Neural cell (in vitro differentiated cells): Measurements from ENCODE around the gene FBXL5. TPM values are rescaled to one million over a fixed set of nuclear protein-coding genes. Genes with fewer than 3 reads are reported as not detected.

Source experiments
- H2AFZ ChIP-seq: fragments of 200-600, 300-800 bp; sonication (generic), shearing (Covaris generic); 2 replicates; pipeline ENCODE4 v1.6.0; 2014; ENCODE audit warnings: low read depth, mild to moderate bottlenecking, antibody characterized with exemption, low read length, moderate library complexity
- H3F3A ChIP-seq: fragments of 200-600 bp; shearing (Covaris generic); 2 replicates; pipeline ENCODE4 v1.6.1; 2016; ENCODE audit warnings: mild to moderate bottlenecking, moderate library complexity, mixed read lengths, antibody characterized with exemption, low read length; ENCODE audit not compliant: insufficient read depth, poor library complexity, severe bottlenecking
- H3K27ac ChIP-seq: fragments of 200-600, 300-800 bp; sonication (generic), shearing (Covaris generic); 2 replicates; pipeline ENCODE4 v1.5.1; 2014; ENCODE audit warnings: mild to moderate bottlenecking, low read length, moderate library complexity
- H3K27me3 ChIP-seq: fragments of 300-800, 200-600 bp; sonication (generic), shearing (Covaris generic); 2 replicates; pipeline ENCODE4 v1.6.0; 2014; ENCODE audit warnings: mild to moderate bottlenecking, low read depth, low read length, moderate library complexity; ENCODE audit not compliant: insufficient read depth
- H3K36me3 ChIP-seq: fragments of 300-800, 200-600 bp; sonication (generic), shearing (Covaris generic); 2 replicates; pipeline ENCODE4 v1.5.1; 2014; ENCODE audit warnings: mild to moderate bottlenecking, antibody characterized with exemption, low read length, moderate library complexity; ENCODE audit not compliant: insufficient read depth
- H3K4me2 ChIP-seq: fragments of 300-800, 200-600 bp; sonication (generic), shearing (Covaris generic); 2 replicates; pipeline ENCODE4 v1.6.0; 2014; ENCODE audit warnings: mild to moderate bottlenecking, low read length
- H3K4me3 ChIP-seq: fragments of 300-800, 200-600 bp; sonication (generic), shearing (Covaris generic); 2 replicates; pipeline ENCODE4 v1.5.1; 2014; ENCODE audit warnings: mild to moderate bottlenecking, low read length, moderate library complexity
- H3K79me2 ChIP-seq: fragments of 200-600 bp; shearing (Covaris generic); replicated peaks from 2 replicates; pipeline ENCODE4 v1.6.0; 2014; ENCODE audit warnings: mild to moderate bottlenecking, low read length, moderate library complexity; ENCODE audit not compliant: insufficient read depth
- H3K9ac ChIP-seq: fragments of 300-800, 200-600 bp; sonication (generic), shearing (Covaris generic); 2 replicates; pipeline ENCODE4 v1.6.1; 2016; ENCODE audit warnings: mild to moderate bottlenecking, low read length, mixed read lengths
- H3K9me2 ChIP-seq: fragments of 200-600 bp; shearing (Covaris generic); 2 replicates; pipeline ENCODE4 v1.6.1; 2016; ENCODE audit warnings: mild to moderate bottlenecking, low read length, mixed read lengths; ENCODE audit not compliant: insufficient read depth
- H3K9me3 ChIP-seq: fragments of 200-600, 300-800 bp; sonication (generic), shearing (Covaris generic); 2 replicates; pipeline ENCODE4 v1.6.1; 2016; ENCODE audit warnings: mild to moderate bottlenecking, mixed run types, low read length, moderate library complexity, mixed read lengths
- H4K20me1 ChIP-seq: fragments of 200-600 bp; shearing (Covaris generic); 2 replicates; pipeline ENCODE4 v1.6.1; 2016; ENCODE audit warnings: mild to moderate bottlenecking, mixed run types; ENCODE audit not compliant: insufficient read depth
- CTCF ChIP-seq: fragments of 450-650 bp; IDR thresholded peaks from 2 replicates; pipeline ENCODE4 v1.5.1; 2014; ENCODE audit warnings: antibody characterized with exemption, mild to moderate bottlenecking, moderate library complexity; ENCODE audit not compliant: poor library complexity, severe bottlenecking
- EP300 ChIP-seq: fragments of 450-650 bp; conservative IDR thresholded peaks from 2 replicates; pipeline ENCODE4 v1.6.1; 2014; ENCODE audit warnings: antibody characterized with exemption, mild to moderate bottlenecking, moderate library complexity; ENCODE audit not compliant: poor library complexity, severe bottlenecking
- EZH2 ChIP-seq: fragments of 200-600, 300-800 bp; shearing (Covaris generic), sonication (generic); IDR thresholded peaks from 2 replicates; pipeline ENCODE4 v1.6.1; 2014; ENCODE audit warnings: antibody characterized with exemption, low read length, borderline replicate concordance, mild to moderate bottlenecking; ENCODE audit not compliant: insufficient read depth, poor library complexity, severe bottlenecking
- MXI1 ChIP-seq: fragments of 450-650 bp; conservative IDR thresholded peaks from 2 replicates; pipeline ENCODE4 v1.6.1; 2014; ENCODE audit warnings: antibody characterized with exemption, mild to moderate bottlenecking; ENCODE audit not compliant: poor library complexity, severe bottlenecking
- POLR2AphosphoS5 ChIP-seq: IDR thresholded peaks from 2 replicates; pipeline ENCODE4 v1.6.1; 2012
- RAD21 ChIP-seq: fragments of 450-650 bp; conservative IDR thresholded peaks from 2 replicates; pipeline ENCODE4 v1.6.1; 2014; ENCODE audit warnings: antibody characterized with exemption, mild to moderate bottlenecking, moderate library complexity
- REST ChIP-seq: IDR thresholded peaks from 2 replicates; pipeline ENCODE4 v1.6.1; 2012; ENCODE audit warnings: borderline replicate concordance
- SMC3 ChIP-seq: fragments of 450-650 bp; conservative IDR thresholded peaks from 2 replicates; pipeline ENCODE4 v1.6.1; 2014; ENCODE audit warnings: antibody characterized with exemption, mild to moderate bottlenecking, moderate library complexity; ENCODE audit not compliant: poor library complexity
- TAF1 ChIP-seq: IDR thresholded peaks from 2 replicates; pipeline ENCODE4 v1.6.1; 2012; ENCODE audit warnings: low read depth
- polyA plus RNA-seq: library from polyadenylated mRNA; depleted of rRNA; stranded (reverse); fragments of >200 nt; gene quantifications from 2 replicates; pipeline ENCODE4 v1.2.3, GENCODE V29; 2014

Gene FBXL5
- polyA plus RNA-seq, 1 donor from 2014 or later: 70.6 TPM

DNA sequence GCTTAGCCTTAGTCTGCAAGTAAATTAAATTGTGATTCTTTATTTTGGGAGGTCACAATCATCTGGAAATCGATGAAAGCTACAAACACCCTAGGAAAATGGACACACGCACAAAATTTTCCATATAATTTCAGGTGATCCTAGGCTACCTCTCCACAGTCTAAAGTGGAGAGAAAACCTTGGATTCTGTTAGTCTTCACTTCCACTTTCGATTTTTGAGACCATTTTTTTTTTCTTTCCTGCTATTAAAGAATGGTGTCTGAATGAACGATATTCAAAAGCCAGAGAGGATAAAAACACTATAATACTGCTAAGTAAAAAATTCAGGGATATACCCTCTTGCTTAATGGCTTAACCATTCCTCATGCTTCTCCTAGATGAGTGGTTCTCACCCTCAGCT, 1.7 kb downstream of the FBXL5 start:
- Histone ChIP-seq H3K9ac (peak overlapping the region; percentile 92), H3K9me2 (no peaks in the 10 kb centered on the region), H4K20me1 (no peaks in the 10 kb centered on the region), H3F3A (peaks cover 15% of the 10 kb centered on the region), H3K27me3 (no peaks in the 10 kb centered on the region), H2AFZ (no peak overlapping the region), H3K79me2 (peaks cover 58% of the 10 kb centered on the region), H3K4me2 (peak overlapping the region; percentile 99), H3K36me3 (no peaks in the 10 kb centered on the region), H3K4me3 (peak overlapping the region; percentile 82), H3K9me3 (no peaks in the 10 kb centered on the region), H3K27ac (peak overlapping the region; percentile 88)
- TF ChIP-seq MXI1 (no peak), RAD21 (no peak), EP300 (no peak), POLR2AphosphoS5 (no peak), TAF1 (no peak), CTCF (no peak), SMC3 (no peak), REST (no peak), EZH2 (no peak)

DNA sequence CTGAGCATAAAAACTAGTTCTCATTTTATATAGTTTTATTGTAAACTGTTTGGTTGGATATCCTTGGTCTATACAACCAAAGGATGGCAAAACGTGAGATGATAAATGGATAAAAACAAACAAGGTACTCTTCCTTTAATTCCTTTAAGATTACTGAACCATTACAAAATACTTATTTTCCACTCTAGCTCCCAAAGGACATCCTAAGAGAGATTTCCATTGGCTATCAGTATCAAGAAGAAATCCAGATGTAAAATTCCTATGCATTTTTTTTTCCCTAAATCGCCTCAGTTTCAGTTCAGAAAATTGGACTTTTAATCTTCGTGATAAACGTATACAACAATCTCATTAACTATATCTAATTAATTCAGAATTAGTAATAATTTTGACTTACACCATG, 2.3 kb downstream of the FBXL5 start:
- Histone ChIP-seq H2AFZ (no peak overlapping the region), H3K79me2 (peaks cover 63% of the 10 kb centered on the region), H3K36me3 (no peaks in the 10 kb centered on the region), H3K4me2 (peak overlapping the region; percentile 99), H3K9ac (no peak overlapping the region), H3F3A (peaks cover 15% of the 10 kb centered on the region), H3K9me3 (no peaks in the 10 kb centered on the region), H4K20me1 (no peaks in the 10 kb centered on the region), H3K9me2 (no peaks in the 10 kb centered on the region), H3K27ac (no peak overlapping the region), H3K4me3 (peak overlapping the region; percentile 82), H3K27me3 (no peaks in the 10 kb centered on the region)
- TF ChIP-seq RAD21: no peak
- TF ChIP-seq EP300: no peak
- TF ChIP-seq SMC3: no peak
- no peak for TF ChIP-seq EZH2
- no peak for TF ChIP-seq MXI1
- TF ChIP-seq POLR2AphosphoS5: no peak
- TF ChIP-seq REST: no peak
- no peak for TF ChIP-seq TAF1
- no peak for TF ChIP-seq CTCF
